ENCODE results near the gene SYNE4. TPM values are rescaled to one million over a fixed set of nuclear protein-coding genes. Genes with fewer than 3 reads are reported as not detected.

Gene SYNE4
- total and polyA plus RNA-seq, 9 of the 15 experiments (the other 6 are each of a cell fraction or from before 2014, with no cell fraction given): 0.03 to 0.65 (median 0.29) TPM

GRCh38 chr19:36031308-36031707 is 22.7 kb upstream of the SYNE4 start:
- FAIRE-seq: no peak
- peaks cover 16 to 24% of the 10 kb centered on the region in 2 experiments for H3K4me1 ChIP-seq (replicated peaks in 1 of 2; ENCODE audit: control insufficient read depth in 2 of 2, insufficient read depth in 2 of 2, low read length in 2 of 2)
- no peak overlapping the region for H3K9ac ChIP-seq (ENCODE audit: insufficient read depth in 1 of 2, low read depth in 2 of 2, low read length in 2 of 2)
- H3K36me3 ChIP-seq (ENCODE audit: control insufficient read depth, insufficient read depth, low read length): peaks cover 27% of the 10 kb centered on the region; the same call in 2 of the 3 replicates
- no TSS peak for BruUV-seq (replicated peaks)
- ChIA-PET POLR2A (no interaction called here), CTCF (ENCODE audit: low intra/inter-chr PET ratio) (no interaction called here)
- H3K9me3 ChIP-seq (replicated peaks; ENCODE audit: control insufficient read depth, insufficient read depth, low read depth, low read length): no peaks in the 10 kb centered on the region
- no peaks in the 10 kb centered on the region for H4K20me1 ChIP-seq (replicated peaks; ENCODE audit: control insufficient read depth, insufficient read depth, low read length)
- H3K9me1 ChIP-seq (ENCODE audit: control insufficient read depth, insufficient read depth, low read length): peaks cover 3% of the 10 kb centered on the region
- in situ Hi-C loops (cut with MboI): no loop called here
- no peak overlapping the region for H3K4me2 ChIP-seq (ENCODE audit: insufficient read depth, low read length)
- H3K27ac ChIP-seq (ENCODE audit: extremely low read depth, low read depth, low read length): no peak overlapping the region
- TF ChIP-seq NCOR1 (IDR thresholded peaks at IDR 0.05) (no peak), MCM2 (IDR thresholded peaks at IDR 0.05; ENCODE audit: low read depth) (no peak), SRSF7 (optimal IDR thresholded peaks at IDR 0.05; ENCODE audit: low read depth, low read length) (no peak), TBL1XR1 (IDR thresholded peaks at IDR 0.05; ENCODE audit: low read length in 2 of 2) (no peak), PTTG1 (tag; IDR thresholded peaks at IDR 0.05; ENCODE audit: low read depth) (no peak), KLF16 (IDR thresholded peaks at IDR 0.05) (no peak), ZNF146 (CRISPR knock-in tag; IDR thresholded peaks at IDR 0.05; ENCODE audit: unreplicated experiment) (no peak), TARDBP (IDR thresholded peaks at IDR 0.05) (no peak), CREB1 (IDR thresholded peaks at IDR 0.05) (no peak), CREB1 (CRISPR knock-in tag; IDR thresholded peaks at IDR 0.05) (no peak), KDM2B (CRISPR knock-in tag; IDR thresholded peaks at IDR 0.05) (no peak), RNF2 (IDR thresholded peaks at IDR 0.05) (no peak), NONO (IDR thresholded peaks at IDR 0.05; ENCODE audit: low read depth in 2 of 2, low read length in 1 of 2) (no peak), ATF2 (CRISPR knock-in tag; IDR thresholded peaks at IDR 0.05) (no peak), FOXJ2 (tag; IDR thresholded peaks at IDR 0.05) (no peak), ZNF699 (CRISPR knock-in tag; IDR thresholded peaks at IDR 0.05; ENCODE audit: insufficient replicate concordance) (no peak), ZNF589 (CRISPR knock-in tag; IDR thresholded peaks at IDR 0.05; ENCODE audit: low read depth) (no peak), USF2 (CRISPR knock-in tag; IDR thresholded peaks at IDR 0.05) (no peak), CBX2 (IDR thresholded peaks at IDR 0.05; ENCODE audit: insufficient read depth, low read length, poor library complexity, severe bottlenecking) (no peak)
- no peaks in the 10 kb centered on the region for H3K27me3 ChIP-seq (ENCODE audit: control insufficient read depth in 2 of 2, insufficient read depth in 2 of 2, low read length in 2 of 2)
- no peak for ATAC-seq
- intact Hi-C loops (cut with micrococcal nuclease): no loop called here
- no peaks in the 10 kb centered on the region for H3K79me2 ChIP-seq (ENCODE audit: control insufficient read depth, insufficient read depth, low read length)
- no peak for DNase-seq (ENCODE audit: extremely low read depth in 1 of 4, low spot score in 3 of 4)
- H2AFZ ChIP-seq (ENCODE audit: low read depth, low read length): no peak overlapping the region
- no peak overlapping the region for H3K4me3 ChIP-seq
- WGBS (ENCODE audit: insufficient coverage, low coverage, missing lambda C conversion rate): 85% methylated on average over 6 of the region's 6 CpGs

All from K562 (cell line).